Activated T-cell treated with anti-CD3 and anti-CD28 coated beads for 1 hour (primary cell): Measurements from ENCODE around the gene TLE2.

Experiments used
- DNase-seq: peaks from one replicate; pipeline ENCODE4 v3.0.0-alpha.2; 2020; ENCODE audit warnings: low read depth

TLE2 gene

DNA sequence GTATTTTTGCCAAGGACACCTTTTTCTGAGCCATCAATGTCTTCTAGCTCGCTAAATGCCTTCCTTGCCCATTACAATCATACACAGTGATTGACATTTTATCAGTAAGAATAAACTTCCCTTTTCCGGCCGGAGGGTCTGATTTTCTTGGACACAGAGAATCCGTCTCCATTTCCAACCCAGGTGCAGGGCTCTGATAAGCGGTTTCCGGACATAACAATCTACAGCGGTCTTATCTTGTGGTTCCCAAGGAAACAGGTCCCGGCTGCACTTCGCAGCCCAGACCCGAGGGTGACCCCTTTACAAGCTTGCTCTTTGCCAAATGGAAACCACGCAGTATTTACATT lies 79.2 kb downstream of the TLE2 start:
- no peak for DNase-seq
